ENCODE measurements around the gene CACTIN. TPM values are rescaled to one million over a fixed set of nuclear protein-coding genes. Genes with fewer than 3 reads are reported as not detected.

CACTIN gene
- total and polyA plus RNA-seq, 2 of the 4 experiments (the other 2 are of a cell fraction), result 10.8 to 19.5 TPM

- peaks cover 63% of the 10 kb centered on the region for H3K36me3 ChIP-seq (ENCODE audit: control insufficient read depth, insufficient read depth, low read length)
- CTCF ChIA-PET, result no interaction called here
- TF ChIP-seq MAFK (IDR thresholded peaks at IDR 0.05; ENCODE audit: low read depth, low read length) (no peak), RFX5 (IDR thresholded peaks at IDR 0.05; ENCODE audit: low read depth, low read length) (no peak), RAD21 (IDR thresholded peaks at IDR 0.05; ENCODE audit: low read length) (no peak), MXI1 (IDR thresholded peaks at IDR 0.05; ENCODE audit: borderline replicate concordance, low read depth, low read length) (no peak), BHLHE40 (IDR thresholded peaks at IDR 0.05; ENCODE audit: low read depth, low read length) (peak; percentile 76), CTCF (conservative IDR thresholded peaks at IDR 0.05; ENCODE audit: low read depth, low read length) (no peak), NFE2L2 (IDR thresholded peaks at IDR 0.05; ENCODE audit: low read depth, low read length) (peak; percentile 9; the same call in 1 of the 2 replicates), SMC3 (IDR thresholded peaks at IDR 0.05; ENCODE audit: low read depth, low read length) (no peak), POLR2A (IDR thresholded peaks at IDR 0.05; ENCODE audit: low read depth, low read length) (peak; percentile 56; the same call in 1 of the 2 replicates), FOS (IDR thresholded peaks at IDR 0.05; ENCODE audit: low read depth, low read length) (peak; percentile 96), CEBPB (IDR thresholded peaks at IDR 0.05; ENCODE audit: low read depth, low read length) (no peak), RCOR1 (IDR thresholded peaks at IDR 0.05; ENCODE audit: insufficient replicate concordance, low read length) (peak; percentile 96), MAZ (IDR thresholded peaks at IDR 0.05; ENCODE audit: borderline replicate concordance, low read depth, low read length) (peak; percentile 99)
- TF ChIP-seq, protein P1, sequence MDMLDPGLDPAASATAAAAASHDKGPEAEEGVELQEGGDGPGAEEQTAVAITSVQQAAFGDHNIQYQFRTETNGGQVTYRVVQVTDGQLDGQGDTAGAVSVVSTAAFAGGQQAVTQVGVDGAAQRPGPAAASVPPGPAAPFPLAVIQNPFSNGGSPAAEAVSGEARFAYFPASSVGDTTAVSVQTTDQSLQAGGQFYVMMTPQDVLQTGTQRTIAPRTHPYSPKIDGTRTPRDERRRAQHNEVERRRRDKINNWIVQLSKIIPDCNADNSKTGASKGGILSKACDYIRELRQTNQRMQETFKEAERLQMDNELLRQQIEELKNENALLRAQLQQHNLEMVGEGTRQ (IDR thresholded peaks at IDR 0.05; ENCODE audit: low read depth, low read length), result no peak
- TF ChIP-seq, protein P2, sequence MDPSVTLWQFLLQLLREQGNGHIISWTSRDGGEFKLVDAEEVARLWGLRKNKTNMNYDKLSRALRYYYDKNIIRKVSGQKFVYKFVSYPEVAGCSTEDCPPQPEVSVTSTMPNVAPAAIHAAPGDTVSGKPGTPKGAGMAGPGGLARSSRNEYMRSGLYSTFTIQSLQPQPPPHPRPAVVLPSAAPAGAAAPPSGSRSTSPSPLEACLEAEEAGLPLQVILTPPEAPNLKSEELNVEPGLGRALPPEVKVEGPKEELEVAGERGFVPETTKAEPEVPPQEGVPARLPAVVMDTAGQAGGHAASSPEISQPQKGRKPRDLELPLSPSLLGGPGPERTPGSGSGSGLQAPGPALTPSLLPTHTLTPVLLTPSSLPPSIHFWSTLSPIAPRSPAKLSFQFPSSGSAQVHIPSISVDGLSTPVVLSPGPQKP (IDR thresholded peaks at IDR 0.05; ENCODE audit: borderline replicate concordance, low read depth, low read length), result no peak
These were observed 28.9 kb upstream of the CACTIN start for GRCh38 chr19:3655402-3656072.

More at GRCh38 chr19:3655402-3656072, 28.9 kb upstream of the CACTIN start:
- DNase-seq (peak; percentile 95), ATAC-seq (ENCODE audit: low read depth) (peak; percentile 97)
- Histone ChIP-seq H3K9me3 (ENCODE audit: control insufficient read depth, insufficient read depth, low read length) (no peaks in the 10 kb centered on the region), H3K14ac (replicated peaks; ENCODE audit: low read depth, low read length) (peak overlapping the region; percentile 83), H2AK9ac (replicated peaks; ENCODE audit: low read depth, low read length, poor library complexity) (peak overlapping the region; percentile 98), H4K5ac (ENCODE audit: low read depth, low read length) (peak overlapping the region; percentile 97), H4K8ac (ENCODE audit: low read depth in 2 of 2, low read length in 2 of 2) (peak overlapping the region; percentile 96 to 100), H3K27ac (ENCODE audit: insufficient read depth, low read length) (peak overlapping the region; percentile 99), H3K9me1 (ENCODE audit: insufficient read depth, low read length) (peaks cover 3% of the 10 kb centered on the region; the same call in 1 of the 2 replicates), H2BK15ac (ENCODE audit: low read depth, low read length) (peak overlapping the region; percentile 100; the same call in 2 of the 3 replicates), H2AK5ac (ENCODE audit: low read depth, low read length) (peak overlapping the region; percentile 100), H3K23ac (ENCODE audit: low read depth, low read length) (peak overlapping the region; percentile 73; the same call in 1 of the 2 replicates), H3K27me3 (ENCODE audit: control insufficient read depth, insufficient read depth, low read length) (no peaks in the 10 kb centered on the region), H4K20me1 (ENCODE audit: insufficient read depth, low read length) (no peaks in the 10 kb centered on the region), H3K4ac (ENCODE audit: low read depth, low read length) (peak overlapping the region; percentile 96), H2AFZ (replicated peaks; ENCODE audit: low read length, poor library complexity) (peak overlapping the region; percentile 96), H3K9ac (ENCODE audit: low read depth, low read length) (peak overlapping the region; percentile 89), H3K4me2 (ENCODE audit: low read depth, low read length) (peak overlapping the region; percentile 47), H3K4me3 (ENCODE audit: insufficient read depth, low read depth, low read length) (no peak overlapping the region), H3K18ac (ENCODE audit: low read depth, low read length) (peak overlapping the region; percentile 94), H3K56ac (ENCODE audit: extremely low read depth, insufficient read depth, low read length) (peak overlapping the region; percentile 94), H2BK120ac (ENCODE audit: low read depth, low read length) (peak overlapping the region; percentile 81), H2BK5ac (ENCODE audit: low read depth, low read length, poor library complexity, severe bottlenecking) (peak overlapping the region; percentile 98), H4K91ac (ENCODE audit: insufficient read depth, low read depth, low read length) (peak overlapping the region; percentile 94), H3K79me1 (ENCODE audit: low read depth in 1 of 2, low read length in 2 of 2) (peaks cover 6 to 16% of the 10 kb centered on the region in 2 experiments), H2BK20ac (ENCODE audit: low read depth, low read length) (peak overlapping the region; percentile 68), H3K4me1 (ENCODE audit: control insufficient read depth, insufficient read depth, low read length) (peaks cover 3% of the 10 kb centered on the region)
- dilution Hi-C loops (cut with HindIII; ENCODE audit: low sequenced_read_pairs, unreplicated experiment) (no loop called here), in situ Hi-C loops (cut with MboI; ENCODE audit: low sequenced_read_pairs) (no loop called here), intact Hi-C loops (cut with micrococcal nuclease) (no loop called here)
- BruUV-seq (replicated peaks), result no TSS peak
- POLR2A ChIA-PET (ENCODE audit: unreplicated experiment), result no interaction called here
- 88% methylated on average over 5 of the region's 25 CpGs; no CpG with 5 or more reads in 1 of the 2 experiments for WGBS, 2 experiments (ENCODE audit: extremely low coverage in 2 of 2, insufficient read length in 1 of 2)

Data from IMR-90 (cell line).